ENCODE results near the gene MYADML2. TPM values are rescaled to one million over a fixed set of nuclear protein-coding genes. Genes with fewer than 3 reads are reported as not detected.
"Not testable (repeated sequence)": the region's sequence is repeated elsewhere in the genome, so short reads cannot be mapped to it uniquely, and the experiment has no call there.

Gene MYADML2
- total RNA-seq, 1 experiment from 2014 or later, result not detected

GRCh38 chr17:81955756-81956544 lies 8.9 kb upstream of the MYADML2 start:
- peaks cover 7% of the 10 kb centered on the region for H3F3A ChIP-seq (ENCODE audit: insufficient read depth, low read depth)
- no peaks in the 10 kb centered on the region for H3K9me2 ChIP-seq (ENCODE audit: insufficient read depth)
- no peaks in the 10 kb centered on the region for H3K36me3 ChIP-seq (ENCODE audit: low read depth)
- no peak overlapping the region for H3K4me3 ChIP-seq
- H3K4me1 ChIP-seq (replicated peaks; ENCODE audit: insufficient read depth), result peaks cover 6% of the 10 kb centered on the region; the same call in 1 of the 2 replicates
- ChIA-PET CTCF (interaction anchor here (0.7 to 1.4 kb wide), 2 partner anchors 53 to 66 kb away, joined by 5 read pairs; no protein-coding TSS in a partner anchor), POLR2A (ENCODE audit: unreplicated experiment) (interaction anchor here (0.9 kb wide), 1 partner anchor 67 kb away, joined by 5 read pairs; the partner anchor contains the start of gene CENPX)
- H3K27me3 ChIP-seq (ENCODE audit: insufficient read depth, low read depth), result no peaks in the 10 kb centered on the region
- no peaks in the 10 kb centered on the region for H3K9me3 ChIP-seq (ENCODE audit: insufficient read depth, low read depth)
- intact Hi-C loops (cut with micrococcal nuclease; ENCODE audit: unreplicated experiment), result no loop called here
- no peak for TF ChIP-seq CTCF (conservative IDR thresholded peaks at IDR 0.05)
- TF ChIP-seq EZH2 (IDR thresholded peaks at IDR 0.05; ENCODE audit: low read depth), result no peak
- H2AFZ ChIP-seq, result no peak overlapping the region
- no peak overlapping the region for H3K27ac ChIP-seq
- no peak overlapping the region for H3K4me2 ChIP-seq
- no peaks in the 10 kb centered on the region for H3K79me2 ChIP-seq (ENCODE audit: low read depth)
- DNase-seq, result no peak
- no TSS peak for BruUV-seq (replicated peaks)
- no peaks in the 10 kb centered on the region for H4K20me1 ChIP-seq (ENCODE audit: insufficient read depth)

GRCh38 chr17:81955058-81955681 lies 8.1 kb upstream of the MYADML2 start:
- no peak overlapping the region for H3K4me2 ChIP-seq
- H4K20me1 ChIP-seq (ENCODE audit: insufficient read depth), result no peaks in the 10 kb centered on the region
- intact Hi-C loops (cut with micrococcal nuclease; ENCODE audit: unreplicated experiment), result no loop called here
- H3K4me3 ChIP-seq, result no peak overlapping the region
- peaks cover 6% of the 10 kb centered on the region; the same call in 1 of the 2 replicates for H3K4me1 ChIP-seq (replicated peaks; ENCODE audit: insufficient read depth)
- BruUV-seq (replicated peaks), result no TSS peak
- no peaks in the 10 kb centered on the region for H3K79me2 ChIP-seq (ENCODE audit: low read depth)
- DNase-seq, result peak; percentile 61 to 62
- ChIA-PET CTCF (interaction anchor here (0.7 to 1.4 kb wide), 4 partner anchors 12 to 66 kb away, joined by 3 to 5 read pairs (median 5); no protein-coding TSS in a partner anchor), POLR2A (ENCODE audit: unreplicated experiment) (interaction anchor here (0.6 to 0.9 kb wide), 3 partner anchors 67 to 390 kb away, joined by 3 to 5 read pairs (median 5); partner anchors contain the start of gene CENPX)
- TF ChIP-seq CTCF (conservative IDR thresholded peaks at IDR 0.05), result no peak
- TF ChIP-seq EZH2 (IDR thresholded peaks at IDR 0.05; ENCODE audit: low read depth), result no peak
- H2AFZ ChIP-seq, result no peak overlapping the region
- peaks cover 7% of the 10 kb centered on the region for H3F3A ChIP-seq (ENCODE audit: insufficient read depth, low read depth)
- no peaks in the 10 kb centered on the region for H3K27me3 ChIP-seq (ENCODE audit: insufficient read depth, low read depth)
- H3K27ac ChIP-seq, result no peak overlapping the region
- H3K9me3 ChIP-seq (ENCODE audit: insufficient read depth, low read depth), result no peaks in the 10 kb centered on the region
- no peaks in the 10 kb centered on the region for H3K9me2 ChIP-seq (ENCODE audit: insufficient read depth)
- H3K36me3 ChIP-seq (ENCODE audit: low read depth), result no peaks in the 10 kb centered on the region

GRCh38 chr17:81954131-81955057 lies 7.4 kb upstream of the MYADML2 start:
- no peaks in the 10 kb centered on the region for H3K36me3 ChIP-seq (ENCODE audit: low read depth)
- no peaks in the 10 kb centered on the region for H3K27me3 ChIP-seq (ENCODE audit: insufficient read depth, low read depth)
- no peak overlapping the region for H3K4me2 ChIP-seq
- no peak overlapping the region for H3K27ac ChIP-seq
- BruUV-seq (replicated peaks), result no TSS peak
- H3K4me3 ChIP-seq, result no peak overlapping the region
- intact Hi-C loops (cut with micrococcal nuclease; ENCODE audit: unreplicated experiment), result no loop called here
- POLR2A ChIA-PET (ENCODE audit: unreplicated experiment), result interaction anchor here (0.6 to 0.8 kb wide), 3 partner anchors 62 to 391 kb away, joined by 3 to 5 read pairs (median 3); no protein-coding TSS in a partner anchor
- H2AFZ ChIP-seq, result no peak overlapping the region
- peaks cover 6% of the 10 kb centered on the region; the same call in 1 of the 2 replicates for H3K4me1 ChIP-seq (replicated peaks; ENCODE audit: insufficient read depth)
- CTCF ChIA-PET, result interaction anchor here (0.7 to 1.4 kb wide), 4 partner anchors 11 to 67 kb away, joined by 3 to 20 read pairs (median 5); no protein-coding TSS in a partner anchor
- TF ChIP-seq EZH2 (IDR thresholded peaks at IDR 0.05; ENCODE audit: low read depth) (no peak), CTCF (conservative IDR thresholded peaks at IDR 0.05) (no peak)
- no peaks in the 10 kb centered on the region for H4K20me1 ChIP-seq (ENCODE audit: insufficient read depth)
- peaks cover 7% of the 10 kb centered on the region for H3F3A ChIP-seq (ENCODE audit: insufficient read depth, low read depth)
- no peaks in the 10 kb centered on the region for H3K79me2 ChIP-seq (ENCODE audit: low read depth)
- no peaks in the 10 kb centered on the region for H3K9me2 ChIP-seq (ENCODE audit: insufficient read depth)
- H3K9me3 ChIP-seq (ENCODE audit: insufficient read depth, low read depth), result no peaks in the 10 kb centered on the region
- DNase-seq, result no peak

- H4K20me1 ChIP-seq (ENCODE audit: insufficient read depth); H3K27me3 ChIP-seq (ENCODE audit: insufficient read depth, low read depth); H3K4me3 ChIP-seq; H3K9me3 ChIP-seq (ENCODE audit: insufficient read depth, low read depth); H3K4me2 ChIP-seq; H2AFZ ChIP-seq; H3K27ac ChIP-seq; H3K4me1 ChIP-seq (replicated peaks; ENCODE audit: insufficient read depth); DNase-seq; H3K9me2 ChIP-seq (ENCODE audit: insufficient read depth); BruUV-seq (replicated peaks); intact Hi-C loops (cut with micrococcal nuclease; ENCODE audit: unreplicated experiment); H3K79me2 ChIP-seq (ENCODE audit: low read depth); H3K36me3 ChIP-seq (ENCODE audit: low read depth); H3F3A ChIP-seq (ENCODE audit: insufficient read depth, low read depth): not testable (repeated sequence)
- ChIA-PET CTCF (interaction anchor here (0.6 to 0.9 kb wide), 3 partner anchors 47 to 1751 kb away, joined by 6 to 20 read pairs (median 9); no protein-coding TSS in a partner anchor), POLR2A (ENCODE audit: unreplicated experiment) (interaction anchor here (0.8 kb wide), 1 partner anchor 61 kb away, joined by 3 read pairs; no protein-coding TSS in a partner anchor)
Observed at GRCh38 chr17:81953443-81953842, 6.4 kb upstream of the MYADML2 start.

All from PC-9 (cell line).